Activated CD8-positive, alpha-beta T cell treated with anti-CD3 and anti-CD28 coated beads, Interleukin-2, amount 10 ng/mL, durations not matched to agents 7 days and 5 days (primary cell): ENCODE measurements around the gene PLEKHA6. TPM values are rescaled to one million over a fixed set of nuclear protein-coding genes. Genes with fewer than 3 reads are reported as not detected.

Experiments used
- ATAC-seq: fragments of 150-1000 bp; cut with Tn5 transposase; one replicate; pipeline ENCODE4 v1.10.0; 2021; ENCODE audit warnings: moderate library complexity
- CTCF ChIA-PET: fragments of 350-600 bp; sonication (Branson Sonifier 250); formaldehyde crosslinking; loops from one replicate; lab custom pipeline; 2021; ENCODE audit warnings: antibody characterized with exemption; lab: Charles Lee
- POLR2A ChIA-PET: fragments of 350-600 bp; sonication (Branson Sonifier 250); formaldehyde crosslinking; loops from one replicate; lab custom pipeline; 2021; ENCODE audit warnings: antibody characterized with exemption; lab: Charles Lee
- DNase-seq: peaks from one replicate; pipeline ENCODE4 v3.0.0-alpha.2; 2020
- H3K27ac Mint-ChIP-seq: one replicate; pipeline ENCODE4 v1.8.0; 2021; ENCODE audit warnings: mild to moderate bottlenecking, mixed read lengths
- H3K27me3 Mint-ChIP-seq: one replicate; pipeline ENCODE4 v1.8.0; 2021; ENCODE audit warnings: low read depth, mixed read lengths
- H3K36me3 Mint-ChIP-seq: one replicate; pipeline ENCODE4 v1.8.0; 2021; ENCODE audit warnings: low read depth, mixed read lengths
- H3K4me1 Mint-ChIP-seq: one replicate; pipeline ENCODE4 v1.8.0; 2021; ENCODE audit warnings: low read depth, mixed read lengths
- H3K4me3 Mint-ChIP-seq: one replicate; pipeline ENCODE4 v1.8.0; 2021; ENCODE audit warnings: mild to moderate bottlenecking, mixed read lengths
- H3K9me3 Mint-ChIP-seq: one replicate; pipeline ENCODE4 v1.8.0; 2022; ENCODE audit warnings: mixed read lengths; ENCODE audit not compliant: insufficient read depth
- total RNA-seq, 2 experiments: library from RNA; stranded (reverse); gene quantifications; one replicate each; pipeline ENCODE4 v1.2.3, GENCODE V29; 2021

Gene PLEKHA6
- total RNA-seq, 2 experiments from 2014 or later: 0.26 to 0.29 TPM

DNA sequence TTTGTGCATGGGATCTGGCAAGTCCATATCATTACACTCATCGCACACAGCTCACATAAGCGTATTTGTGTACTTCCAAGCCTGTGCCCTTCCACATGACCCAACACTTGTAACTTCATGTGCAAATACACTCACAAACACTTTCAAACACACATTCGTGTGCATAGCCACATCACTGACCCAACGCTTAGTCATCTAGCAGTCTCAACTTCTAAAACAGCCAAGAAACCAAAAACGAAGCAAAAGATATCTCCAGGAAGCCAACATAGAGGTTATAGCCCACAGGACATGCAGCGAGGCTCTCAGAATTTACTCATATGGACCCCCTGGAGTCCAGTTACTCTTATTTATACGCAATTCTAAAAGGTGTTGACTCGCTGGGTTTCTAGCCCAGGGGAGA, 135.1 kb downstream of the PLEKHA6 start:
- CTCF ChIA-PET: no interaction called here

DNA sequence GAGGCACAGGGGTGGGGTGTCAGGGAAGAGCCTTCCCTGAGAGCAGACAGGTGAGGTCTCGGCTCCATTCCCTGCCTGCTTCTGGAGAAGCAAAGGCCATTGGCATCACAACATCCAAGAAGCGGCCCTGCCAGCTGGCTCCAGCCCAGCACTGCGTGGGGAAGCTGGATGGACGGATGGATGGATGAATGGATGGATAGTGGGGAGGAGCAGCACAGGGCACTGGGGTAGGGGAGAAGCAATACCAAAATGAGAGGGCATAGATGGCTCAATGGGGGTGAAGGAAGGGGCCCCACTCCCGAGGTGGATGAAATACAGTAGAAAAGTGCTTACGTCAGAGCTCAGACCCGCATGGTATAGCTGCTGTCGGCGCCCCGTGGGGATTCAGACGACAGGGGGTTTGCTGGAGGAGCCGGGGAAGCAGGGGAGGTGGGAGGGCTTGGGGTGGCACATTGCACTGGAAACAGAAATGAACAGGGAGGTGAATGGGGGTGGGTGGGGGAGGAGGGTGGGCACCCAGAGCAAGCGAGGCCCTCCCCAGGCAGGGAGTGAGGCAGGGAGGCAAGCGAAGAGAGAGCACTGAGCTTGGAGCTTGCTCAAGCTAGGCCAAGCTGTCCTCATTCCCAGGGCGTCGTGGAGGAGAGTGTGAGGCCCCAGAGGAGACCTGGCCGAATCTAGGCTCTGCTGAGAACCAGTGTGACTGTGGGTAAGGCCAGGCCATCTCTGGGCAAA, 136.4 kb downstream of the PLEKHA6 start:
- Mint-ChIP-seq H3K9me3 (no peaks in the 10 kb centered on the region), H3K36me3 (no peaks in the 10 kb centered on the region), H3K27me3 (peaks cover 2% of the 10 kb centered on the region), H3K27ac (no peak overlapping the region), H3K4me1 (peaks cover 7% of the 10 kb centered on the region), H3K4me3 (no peak overlapping the region)
- ATAC-seq: no peak
- POLR2A ChIA-PET: no interaction called here
- CTCF ChIA-PET: interaction anchor here (1.4 kb wide), 1 partner anchor 16 kb away, joined by 4 read pairs; no protein-coding TSS in a partner anchor
- no peak for DNase-seq

More for the DNA sequence above, 135.1 kb downstream of the PLEKHA6 start:
- no peaks in the 10 kb centered on the region for H3K9me3 Mint-ChIP-seq
- ATAC-seq (no peak), DNase-seq (no peak)
- H3K4me1 Mint-ChIP-seq: no peaks in the 10 kb centered on the region
- H3K36me3 Mint-ChIP-seq: no peaks in the 10 kb centered on the region
- H3K27ac Mint-ChIP-seq: no peak overlapping the region
- no peak overlapping the region for H3K4me3 Mint-ChIP-seq
- POLR2A ChIA-PET: no interaction called here
- peaks cover 2% of the 10 kb centered on the region for H3K27me3 Mint-ChIP-seq

DNA sequence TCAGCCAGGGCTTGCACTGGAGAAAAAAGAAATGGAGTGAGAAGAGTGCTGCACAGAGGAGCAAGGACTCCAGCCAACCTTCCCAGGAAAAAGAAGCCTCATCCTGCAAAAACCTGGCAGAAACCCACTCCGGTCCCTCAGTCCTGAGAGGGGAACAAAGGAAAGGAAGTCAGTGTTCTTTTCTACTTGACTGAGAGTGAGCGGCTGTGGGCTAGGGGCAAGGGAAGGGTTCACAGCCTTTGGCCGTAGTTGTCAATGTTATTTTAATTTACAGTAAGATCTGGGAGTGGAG, 137.0 kb downstream of the PLEKHA6 start:
- no peak for ATAC-seq
- no peak for DNase-seq
- POLR2A ChIA-PET: no interaction called here
- CTCF ChIA-PET: interaction anchor here (1.4 kb wide), 1 partner anchor 16 kb away, joined by 4 read pairs; no protein-coding TSS in a partner anchor
- Mint-ChIP-seq H3K27me3 (peaks cover 2% of the 10 kb centered on the region), H3K4me3 (no peak overlapping the region), H3K9me3 (no peaks in the 10 kb centered on the region), H3K4me1 (peaks cover 9% of the 10 kb centered on the region), H3K27ac (no peak overlapping the region), H3K36me3 (no peaks in the 10 kb centered on the region)

- Mint-ChIP-seq H3K27me3 (peaks cover 2% of the 10 kb centered on the region), H3K27ac (no peak overlapping the region), H3K36me3 (no peaks in the 10 kb centered on the region), H3K9me3 (no peaks in the 10 kb centered on the region), H3K4me1 (peaks cover 9% of the 10 kb centered on the region), H3K4me3 (no peak overlapping the region)
- CTCF ChIA-PET: interaction anchor here (1.4 kb wide), 1 partner anchor 15 kb away, joined by 4 read pairs; no protein-coding TSS in a partner anchor
- DNase-seq: no peak
- ATAC-seq: no peak
- POLR2A ChIA-PET: no interaction called here
These were observed 137.5 kb downstream of the PLEKHA6 start for GRCh38 chr1:204222006-204222763.

DNA sequence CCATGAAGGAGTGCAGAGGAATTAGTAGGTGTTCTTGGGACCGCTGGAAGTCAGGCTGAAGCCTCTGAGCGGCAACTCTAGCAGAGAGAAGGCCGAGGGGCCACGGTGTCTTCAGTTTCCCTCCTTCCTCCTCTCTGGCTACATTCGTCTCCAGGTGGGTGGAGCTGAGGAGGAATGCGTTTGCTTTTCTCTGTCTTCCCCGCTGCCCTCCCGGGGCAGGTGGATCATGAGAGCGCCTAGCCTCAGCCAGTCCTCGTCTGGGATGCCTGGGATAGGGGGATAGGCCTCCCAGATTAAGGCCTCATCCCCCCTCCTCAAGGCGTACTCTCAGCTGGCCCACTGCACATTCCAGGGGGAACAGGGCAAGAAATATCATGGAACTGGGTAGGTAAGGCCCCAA, 138.5 kb downstream of the PLEKHA6 start:
- H3K4me1 Mint-ChIP-seq: peaks cover 9% of the 10 kb centered on the region
- H3K27ac Mint-ChIP-seq: no peak overlapping the region
- peaks cover 2% of the 10 kb centered on the region for H3K27me3 Mint-ChIP-seq
- no peaks in the 10 kb centered on the region for H3K36me3 Mint-ChIP-seq
- no peak overlapping the region for H3K4me3 Mint-ChIP-seq
- ChIA-PET POLR2A (no interaction called here), CTCF (no interaction called here)
- no peak for DNase-seq
- no peaks in the 10 kb centered on the region for H3K9me3 Mint-ChIP-seq
- no peak for ATAC-seq

GRCh38 chr1:204219971-204220616, 139.6 kb downstream of the PLEKHA6 start:
- H3K36me3 Mint-ChIP-seq: no peaks in the 10 kb centered on the region
- peaks cover 7% of the 10 kb centered on the region for H3K27me3 Mint-ChIP-seq
- H3K9me3 Mint-ChIP-seq: no peaks in the 10 kb centered on the region
- H3K4me3 Mint-ChIP-seq: no peak overlapping the region
- ChIA-PET POLR2A (no interaction called here), CTCF (interaction anchor here (1.3 to 2.0 kb wide), 2 partner anchors 10 to 143 kb away, joined by 3 to 5 read pairs; no protein-coding TSS in a partner anchor)
- no peak overlapping the region for H3K27ac Mint-ChIP-seq
- H3K4me1 Mint-ChIP-seq: peaks cover 9% of the 10 kb centered on the region
- ATAC-seq (no peak), DNase-seq (no peak)

DNA sequence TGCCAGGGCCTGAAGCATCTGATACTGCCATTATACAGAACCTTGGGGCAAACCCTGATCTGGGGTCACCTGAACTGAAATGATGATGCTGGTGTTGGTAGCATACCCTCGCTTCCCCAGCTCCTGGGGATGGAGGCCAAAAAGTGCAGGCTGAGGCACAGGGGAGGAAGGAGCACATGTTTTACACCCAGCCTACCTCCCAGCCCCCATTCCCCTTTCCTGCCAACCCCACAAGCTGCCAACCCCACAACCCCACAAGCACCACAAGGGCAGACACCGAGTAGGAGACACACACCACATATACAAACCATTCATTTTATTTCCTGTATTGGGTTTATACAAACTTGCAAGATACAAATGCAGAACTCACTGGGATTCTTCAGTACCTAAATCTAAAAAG, 141.2 kb downstream of the PLEKHA6 start:
- Mint-ChIP-seq H3K9me3 (no peaks in the 10 kb centered on the region), H3K27me3 (peaks cover 12% of the 10 kb centered on the region), H3K4me3 (no peak overlapping the region), H3K36me3 (no peaks in the 10 kb centered on the region), H3K4me1 (peaks cover 16% of the 10 kb centered on the region), H3K27ac (no peak overlapping the region)
- ATAC-seq: peak; percentile 43
- ChIA-PET POLR2A (no interaction called here), CTCF (interaction anchor here (1.3 to 2.0 kb wide), 2 partner anchors 11 to 145 kb away, joined by 3 to 5 read pairs; no protein-coding TSS in a partner anchor)
- DNase-seq: peak; percentile 28

DNA sequence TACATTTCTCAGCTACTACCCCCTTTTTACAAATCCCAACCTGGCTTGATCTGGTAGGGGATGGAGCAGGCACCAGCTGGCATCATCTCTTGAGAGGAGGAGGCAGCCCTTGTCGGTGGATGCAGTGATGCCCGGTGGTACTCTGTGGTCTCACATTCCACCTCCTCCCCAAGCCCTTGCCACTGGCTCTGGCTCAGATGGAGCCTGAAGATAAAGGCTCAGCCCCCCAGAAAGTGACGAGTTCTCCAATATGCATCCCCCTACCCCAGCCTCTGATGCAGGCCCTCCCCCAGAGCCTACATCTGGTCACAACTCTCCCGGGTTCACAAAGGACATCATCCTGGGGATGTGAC, 142.1 kb downstream of the PLEKHA6 start:
- ChIA-PET POLR2A (no interaction called here), CTCF (no interaction called here)
- Mint-ChIP-seq H3K27me3 (peaks cover 12% of the 10 kb centered on the region), H3K27ac (no peak overlapping the region), H3K4me3 (no peak overlapping the region), H3K9me3 (no peaks in the 10 kb centered on the region), H3K4me1 (peaks cover 16% of the 10 kb centered on the region), H3K36me3 (no peaks in the 10 kb centered on the region)
- DNase-seq (no peak), ATAC-seq (no peak)

GRCh38 chr1:204216880-204217647, 142.7 kb downstream of the PLEKHA6 start:
- H3K4me3 Mint-ChIP-seq: no peak overlapping the region
- ATAC-seq: no peak
- POLR2A ChIA-PET: no interaction called here

DNA sequence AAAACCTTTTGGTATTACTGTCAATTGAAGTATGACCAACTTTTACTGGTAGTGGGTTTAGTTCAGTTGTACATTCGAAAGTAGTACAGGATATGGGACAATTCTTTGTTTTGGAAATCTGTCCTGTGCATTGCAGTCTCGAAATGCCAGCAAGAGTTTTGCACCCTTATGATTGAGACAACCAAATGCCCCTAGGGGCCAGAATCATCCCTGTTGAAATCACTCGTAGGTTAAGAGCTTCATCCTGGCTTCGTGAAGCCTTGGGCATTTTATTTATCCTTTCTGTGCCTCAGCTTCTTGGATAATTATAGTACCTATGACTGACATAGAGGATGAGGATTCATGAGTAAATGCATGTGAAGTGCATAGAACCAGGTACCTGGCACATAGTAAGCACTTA, 143.5 kb downstream of the PLEKHA6 start:
- POLR2A ChIA-PET: no interaction called here
- H3K36me3 Mint-ChIP-seq: no peaks in the 10 kb centered on the region
- H3K27ac Mint-ChIP-seq: no peak overlapping the region
- ATAC-seq (no peak), DNase-seq (no peak)
- H3K4me3 Mint-ChIP-seq: no peak overlapping the region
- peaks cover 12% of the 10 kb centered on the region for H3K27me3 Mint-ChIP-seq
- peaks cover 16% of the 10 kb centered on the region for H3K4me1 Mint-ChIP-seq
- CTCF ChIA-PET: interaction anchor here (1.9 to 3.7 kb wide), 3 partner anchors 10 to 183 kb away, joined by 5 to 23 read pairs (median 15); no protein-coding TSS in a partner anchor
- no peaks in the 10 kb centered on the region for H3K9me3 Mint-ChIP-seq

More at GRCh38 chr1:204216880-204217647, 142.7 kb downstream of the PLEKHA6 start:
- Mint-ChIP-seq H3K27me3 (peaks cover 12% of the 10 kb centered on the region), H3K4me1 (peaks cover 16% of the 10 kb centered on the region), H3K9me3 (no peaks in the 10 kb centered on the region), H3K36me3 (no peaks in the 10 kb centered on the region), H3K27ac (no peak overlapping the region)
- no peak for DNase-seq
- CTCF ChIA-PET: interaction anchor here (1.9 to 2.5 kb wide), 2 partner anchors 11 to 88 kb away, joined by 5 to 23 read pairs; no protein-coding TSS in a partner anchor
